Limb (tissue), 2 donors: ENCODE measurements around the gene TAS1R3.

Experiments
- DNase-seq, 2 donors: peaks; one replicate each; pipeline ENCODE4 v3.0.0-alpha.2; 2016; ENCODE audit errors: extremely low spot score in 2 of 2

The TAS1R3 gene

DNA sequence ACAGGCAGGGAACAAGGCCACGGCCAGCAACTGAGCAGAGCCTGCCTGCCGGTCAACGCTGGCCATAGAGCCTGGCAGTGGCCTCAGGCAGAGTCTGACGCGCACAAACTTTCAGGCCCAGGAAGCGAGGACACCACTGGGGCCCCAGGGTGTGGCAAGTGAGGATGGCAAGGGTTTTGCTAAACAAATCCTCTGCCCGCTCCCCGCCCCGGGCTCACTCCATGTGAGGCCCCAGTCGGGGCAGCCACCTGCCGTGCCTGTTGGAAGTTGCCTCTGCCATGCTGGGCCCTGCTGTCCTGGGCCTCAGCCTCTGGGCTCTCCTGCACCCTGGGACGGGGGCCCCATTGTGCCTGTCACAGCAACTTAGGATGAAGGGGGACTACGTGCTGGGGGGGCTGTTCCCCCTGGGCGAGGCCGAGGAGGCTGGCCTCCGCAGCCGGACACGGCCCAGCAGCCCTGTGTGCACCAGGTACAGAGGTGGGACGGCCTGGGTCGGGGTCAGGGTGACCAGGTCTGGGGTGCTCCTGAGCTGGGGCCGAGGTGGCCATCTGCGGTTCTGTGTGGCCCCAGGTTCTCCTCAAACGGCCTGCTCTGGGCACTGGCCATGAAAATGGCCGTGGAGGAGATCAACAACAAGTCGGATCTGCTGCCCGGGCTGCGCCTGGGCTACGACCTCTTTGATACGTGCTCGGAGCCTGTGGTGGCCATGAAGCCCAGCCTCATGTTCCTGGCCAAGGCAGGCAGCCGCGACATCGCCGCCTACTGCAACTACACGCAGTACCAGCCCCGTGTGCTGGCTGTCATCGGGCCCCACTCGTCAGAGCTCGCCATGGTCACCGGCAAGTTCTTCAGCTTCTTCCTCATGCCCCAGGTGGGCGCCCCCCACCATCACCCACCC, at the start of gene TAS1R3:
Gene TAS1R3 (plus strand): TSS at position 213 of the 898 bp plus-strand sequence. CDS start 66 bp downstream, at position 279.
- DNase-seq: no peak

DNA sequence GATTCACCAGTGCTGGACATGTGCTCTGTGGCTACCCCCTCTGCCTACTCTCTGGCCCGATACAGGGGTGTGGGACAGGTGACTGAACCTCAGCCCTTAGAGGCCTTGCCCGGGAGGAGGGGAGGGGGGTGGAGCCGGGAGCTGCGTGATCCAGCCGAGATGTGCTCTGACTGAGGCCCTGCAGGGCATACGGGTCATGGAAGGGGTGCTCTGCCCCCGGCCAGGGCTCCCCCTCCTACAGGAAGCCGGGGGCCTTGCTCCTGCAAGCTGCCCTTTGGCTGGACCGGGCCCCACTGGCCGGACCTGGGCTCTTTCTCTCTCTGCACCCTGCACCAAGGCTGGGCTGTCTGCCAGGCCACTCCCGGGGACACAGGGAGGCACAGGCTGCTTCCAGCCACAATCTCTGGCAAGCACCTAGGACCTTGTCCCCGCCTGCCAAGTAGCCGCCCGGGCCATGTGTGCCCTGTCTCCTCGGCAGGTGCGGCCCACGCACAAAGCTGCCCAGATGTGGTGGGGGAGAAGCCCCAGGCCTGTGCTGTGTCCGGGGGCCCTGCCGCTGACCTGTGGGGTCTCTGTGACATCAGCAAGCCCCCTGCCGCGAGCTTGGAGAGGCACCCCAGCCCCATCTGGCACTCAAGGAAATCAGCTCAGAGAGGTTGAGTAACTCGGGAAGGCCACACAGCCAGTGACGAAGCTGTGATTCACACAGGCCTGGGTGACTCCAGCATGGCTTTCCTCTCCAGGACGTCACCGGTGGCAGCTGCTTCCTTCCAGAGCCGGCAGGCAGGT, 49.4 kb upstream of the TAS1R3 start:
- DNase-seq: no peak

DNA sequence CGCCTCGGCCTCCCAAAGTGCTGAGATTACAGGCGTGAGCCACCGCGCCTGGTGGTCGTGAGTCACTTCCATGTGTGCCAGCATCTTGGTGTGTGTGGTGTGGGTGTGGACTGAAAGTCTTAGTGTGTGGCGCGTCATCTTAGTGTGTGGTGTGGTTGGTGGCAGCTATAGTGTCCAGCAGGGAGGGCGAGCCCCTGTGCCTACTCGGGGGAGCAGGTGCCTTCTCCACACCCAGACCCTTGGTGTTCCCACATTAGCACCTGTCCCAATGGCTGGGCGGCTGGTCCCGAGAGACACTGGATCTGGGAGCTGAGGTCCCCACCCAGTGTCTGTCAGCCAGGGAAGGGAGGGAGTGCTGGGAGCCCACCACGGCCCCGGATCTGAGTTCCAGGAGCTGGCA, 48.1 kb upstream of the TAS1R3 start:
- no peak for DNase-seq

DNA sequence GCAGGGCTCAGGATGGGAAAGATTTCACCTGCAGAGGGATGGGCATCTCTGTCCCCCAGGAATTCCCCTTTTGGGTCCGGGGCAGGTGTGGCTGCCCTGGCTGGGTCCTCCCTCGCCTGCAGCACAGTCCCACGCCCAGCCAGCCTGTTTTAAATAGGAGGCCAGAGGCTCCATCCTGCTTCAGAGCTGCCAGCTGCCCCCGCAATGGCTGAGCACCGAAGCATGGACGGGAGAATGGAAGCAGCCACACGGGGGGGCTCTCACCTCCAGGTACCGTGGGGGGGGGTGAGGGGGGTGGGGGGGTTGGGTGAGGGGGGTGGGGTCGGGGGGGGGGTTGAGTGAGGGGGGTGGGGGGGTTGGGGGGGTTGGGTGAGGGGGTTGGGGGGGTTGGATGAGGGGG, 47.3 kb upstream of the TAS1R3 start:
- no peak for DNase-seq

DNA sequence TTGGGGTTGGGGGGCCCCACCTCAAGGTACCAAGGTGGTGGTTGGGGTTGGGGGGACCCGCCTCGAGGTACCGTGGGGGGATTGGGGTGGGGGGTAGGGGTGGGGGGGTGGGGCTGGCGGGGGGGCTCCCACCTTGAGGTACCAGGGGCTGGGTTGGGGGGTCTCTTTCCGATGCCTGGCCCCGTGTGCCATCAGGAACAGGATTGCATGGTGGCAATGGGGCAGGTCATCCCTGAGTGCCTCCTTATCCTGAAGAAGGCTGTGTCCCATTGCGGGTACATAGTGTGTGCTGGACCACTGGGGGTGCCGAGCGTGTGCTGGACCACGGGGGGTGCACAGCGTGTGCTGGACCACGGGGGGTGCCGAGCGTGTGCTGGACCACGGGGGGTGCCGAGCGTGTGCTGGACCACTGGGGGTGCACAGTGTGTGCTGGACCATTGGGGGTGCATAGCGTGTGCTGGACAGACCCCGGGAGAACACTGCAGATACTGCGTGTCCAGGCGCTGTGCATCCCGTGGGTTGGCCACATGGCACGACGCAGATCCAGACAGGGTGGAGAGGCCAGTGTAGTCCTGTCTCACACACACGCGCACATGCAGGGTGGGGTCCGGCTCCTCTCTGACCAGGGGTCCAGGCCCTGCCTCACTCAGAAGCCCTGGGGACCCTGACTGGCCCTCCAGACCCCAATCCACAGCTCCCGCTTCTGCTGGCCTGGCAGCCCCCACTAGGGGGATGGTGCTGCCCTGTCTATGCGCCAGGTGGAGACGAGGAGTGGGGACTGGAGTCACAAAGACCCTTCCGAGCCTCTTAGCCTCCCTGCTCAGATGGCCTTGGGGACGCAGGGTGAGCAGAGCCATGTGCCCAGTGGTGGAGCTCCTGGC, 46.6 kb upstream of the TAS1R3 start:
- no peak for DNase-seq

DNA sequence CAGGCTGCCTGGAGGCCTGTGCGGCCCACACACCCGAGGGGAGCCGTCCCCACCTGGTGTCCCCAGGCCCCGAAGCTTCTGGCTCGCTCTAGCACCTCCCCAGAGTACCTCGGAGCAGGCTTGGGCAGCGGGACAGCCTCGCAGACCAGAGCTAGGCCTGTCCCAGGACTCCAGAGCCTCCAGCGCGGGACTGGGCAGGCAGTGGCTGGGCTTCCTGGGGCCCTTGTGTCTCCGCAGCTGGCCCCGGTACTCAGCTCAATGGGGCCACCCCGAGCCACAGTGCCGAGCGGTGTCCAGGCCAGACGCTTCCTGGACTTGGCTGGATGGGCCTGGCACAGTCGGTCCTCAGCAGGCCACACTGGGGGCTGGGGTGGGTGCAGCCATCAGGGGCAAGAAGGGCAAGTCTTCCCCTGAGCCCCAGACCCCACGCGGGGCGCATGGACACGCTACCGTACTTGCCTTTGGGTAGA, 45.9 kb upstream of the TAS1R3 start:
- DNase-seq: no peak

DNA sequence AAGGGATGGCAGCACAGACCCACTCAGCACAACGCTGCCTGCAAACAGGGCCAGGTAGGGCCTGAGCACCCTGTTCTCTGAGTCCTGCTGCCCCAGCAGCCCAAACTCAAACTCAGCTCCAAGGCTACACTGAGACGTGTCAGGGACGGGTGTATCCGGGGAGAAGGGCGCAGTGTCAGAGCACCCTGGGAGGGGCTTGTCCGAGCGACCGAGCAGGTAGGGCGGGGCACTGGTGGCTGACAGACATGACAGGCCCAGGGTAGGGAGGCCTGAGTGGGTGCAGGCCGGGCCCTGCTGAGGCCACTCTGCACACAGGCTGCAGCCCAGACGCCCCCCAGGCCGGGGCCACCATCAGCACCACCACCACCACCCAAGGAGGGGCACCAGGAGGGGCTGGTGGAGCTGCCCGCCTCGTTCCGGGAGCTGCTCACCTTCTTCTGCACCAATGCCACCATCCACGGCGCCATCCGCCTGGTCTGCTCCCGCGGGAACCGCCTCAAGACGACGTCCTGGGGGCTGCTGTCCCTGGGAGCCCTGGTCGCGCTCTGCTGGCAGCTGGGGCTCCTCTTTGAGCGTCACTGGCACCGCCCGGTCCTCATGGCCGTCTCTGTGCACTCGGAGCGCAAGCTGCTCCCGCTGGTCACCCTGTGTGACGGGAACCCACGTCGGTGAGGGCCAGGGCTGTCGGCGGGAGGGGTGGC, 45.3 kb upstream of the TAS1R3 start:
- DNase-seq: no peak

DNA sequence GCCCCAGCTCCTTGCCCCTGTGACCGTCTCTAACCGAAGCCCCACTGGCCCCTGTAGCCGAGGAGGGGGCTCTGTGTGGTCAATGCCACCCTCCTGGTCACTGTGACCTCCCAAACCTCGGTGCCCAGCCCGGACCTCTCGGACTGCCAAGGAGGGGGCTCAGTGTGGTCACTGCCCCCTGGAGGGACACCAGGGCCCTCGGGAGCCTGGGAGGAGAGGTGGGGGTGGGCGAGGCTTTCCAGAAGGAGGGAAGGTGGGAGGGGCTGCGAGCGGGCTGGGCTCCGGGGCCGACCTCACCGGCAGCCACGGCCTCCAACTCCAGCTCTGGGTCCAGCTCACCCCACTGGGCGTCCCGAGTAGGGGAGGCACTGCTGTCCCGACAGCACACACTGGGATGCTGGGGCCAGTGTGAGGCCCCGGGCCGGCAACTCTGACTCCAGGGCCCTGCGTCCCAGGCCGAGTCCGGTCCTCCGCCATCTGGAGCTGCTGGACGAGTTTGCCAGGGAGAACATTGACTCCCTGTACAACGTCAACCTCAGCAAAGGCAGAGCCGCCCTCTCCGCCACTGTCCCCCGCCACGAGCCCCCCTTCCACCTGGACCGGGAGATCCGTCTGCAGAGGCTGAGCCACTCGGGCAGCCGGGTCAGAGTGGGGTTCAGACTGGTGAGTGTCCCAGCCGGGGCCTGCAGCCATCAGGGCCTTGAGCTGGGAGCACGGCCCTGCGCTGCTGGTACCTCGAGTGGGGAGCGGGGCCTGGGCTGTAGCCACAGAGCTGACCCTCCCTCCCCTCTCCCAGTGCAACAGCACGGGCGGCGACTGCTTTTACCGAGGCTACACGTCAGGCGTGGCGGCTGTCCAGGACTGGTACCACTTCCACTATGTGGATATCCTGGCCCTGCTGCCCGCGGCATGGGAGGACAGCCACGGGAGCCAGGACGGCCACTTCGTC, 44.5 kb upstream of the TAS1R3 start:
- DNase-seq: no peak

DNA sequence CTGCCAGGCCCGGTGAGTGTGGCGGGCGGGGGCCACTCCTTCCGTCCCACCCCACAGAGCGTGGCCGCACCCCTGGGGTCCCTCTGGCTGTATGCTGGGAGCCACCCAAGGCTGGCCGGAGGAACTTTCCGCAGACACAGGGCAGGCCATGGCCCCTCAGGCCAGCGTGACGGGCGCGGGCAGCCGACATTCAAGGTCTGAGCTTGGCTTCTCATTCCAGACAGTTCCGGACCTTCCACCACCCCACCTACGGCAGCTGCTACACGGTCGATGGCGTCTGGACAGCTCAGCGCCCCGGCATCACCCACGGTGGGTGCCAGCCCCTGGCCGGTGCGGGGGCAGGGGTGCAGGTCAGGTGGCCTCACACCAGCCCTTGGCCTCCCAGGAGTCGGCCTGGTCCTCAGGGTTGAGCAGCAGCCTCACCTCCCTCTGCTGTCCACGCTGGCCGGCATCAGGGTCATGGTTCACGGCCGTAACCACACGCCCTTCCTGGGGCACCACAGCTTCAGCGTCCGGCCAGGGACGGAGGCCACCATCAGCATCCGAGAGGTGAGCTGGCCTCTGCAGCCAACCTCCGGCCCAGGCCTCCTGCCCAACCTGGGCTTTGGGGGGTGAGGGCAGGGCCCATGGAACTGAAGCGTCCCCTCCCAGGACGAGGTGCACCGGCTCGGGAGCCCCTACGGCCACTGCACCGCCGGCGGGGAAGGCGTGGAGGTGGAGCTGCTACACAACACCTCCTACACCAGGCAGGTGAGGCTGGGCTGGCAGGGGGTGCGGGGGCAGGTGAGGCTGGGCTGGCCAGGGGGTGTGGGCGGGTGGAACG, 43.6 kb upstream of the TAS1R3 start:
- DNase-seq: no peak

DNA sequence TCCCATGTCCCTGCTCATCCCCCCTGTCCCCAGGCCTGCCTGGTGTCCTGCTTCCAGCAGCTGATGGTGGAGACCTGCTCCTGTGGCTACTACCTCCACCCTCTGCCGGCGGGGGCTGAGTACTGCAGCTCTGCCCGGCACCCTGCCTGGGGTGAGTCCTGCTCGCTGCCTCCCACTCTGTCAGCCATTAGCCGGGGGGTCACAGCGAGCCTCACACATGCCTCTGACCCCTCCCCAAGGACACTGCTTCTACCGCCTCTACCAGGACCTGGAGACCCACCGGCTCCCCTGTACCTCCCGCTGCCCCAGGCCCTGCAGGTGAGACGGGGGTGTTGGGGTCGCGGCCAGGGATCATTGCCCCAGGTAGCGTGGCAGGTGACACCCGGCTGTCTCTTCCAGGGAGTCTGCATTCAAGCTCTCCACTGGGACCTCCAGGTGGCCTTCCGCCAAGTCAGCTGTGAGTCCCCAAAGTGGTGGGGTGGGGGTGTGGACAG, 40.8 kb upstream of the TAS1R3 start:
- peak in 1 of 2 donors; percentile 73 for DNase-seq

DNA sequence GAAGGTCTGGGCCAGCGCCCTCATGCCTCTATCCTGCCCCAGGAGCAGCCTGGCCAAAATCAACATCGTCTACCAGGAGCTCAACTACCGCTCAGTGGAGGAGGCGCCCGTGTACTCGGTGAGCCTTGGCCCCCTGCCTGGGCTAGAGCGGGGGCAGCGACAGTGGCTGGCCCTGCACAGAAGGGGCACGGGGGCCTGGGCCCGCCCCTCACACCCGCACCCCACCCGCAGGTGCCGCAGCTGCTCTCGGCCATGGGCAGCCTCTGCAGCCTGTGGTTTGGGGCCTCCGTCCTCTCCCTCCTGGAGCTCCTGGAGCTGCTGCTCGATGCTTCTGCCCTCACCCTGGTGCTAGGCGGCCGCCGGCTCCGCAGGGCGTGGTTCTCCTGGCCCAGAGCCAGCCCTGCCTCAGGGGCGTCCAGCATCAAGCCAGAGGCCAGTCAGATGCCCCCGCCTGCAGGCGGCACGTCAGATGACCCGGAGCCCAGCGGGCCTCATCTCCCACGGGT, 40.0 kb upstream of the TAS1R3 start:
- no peak for DNase-seq

DNA sequence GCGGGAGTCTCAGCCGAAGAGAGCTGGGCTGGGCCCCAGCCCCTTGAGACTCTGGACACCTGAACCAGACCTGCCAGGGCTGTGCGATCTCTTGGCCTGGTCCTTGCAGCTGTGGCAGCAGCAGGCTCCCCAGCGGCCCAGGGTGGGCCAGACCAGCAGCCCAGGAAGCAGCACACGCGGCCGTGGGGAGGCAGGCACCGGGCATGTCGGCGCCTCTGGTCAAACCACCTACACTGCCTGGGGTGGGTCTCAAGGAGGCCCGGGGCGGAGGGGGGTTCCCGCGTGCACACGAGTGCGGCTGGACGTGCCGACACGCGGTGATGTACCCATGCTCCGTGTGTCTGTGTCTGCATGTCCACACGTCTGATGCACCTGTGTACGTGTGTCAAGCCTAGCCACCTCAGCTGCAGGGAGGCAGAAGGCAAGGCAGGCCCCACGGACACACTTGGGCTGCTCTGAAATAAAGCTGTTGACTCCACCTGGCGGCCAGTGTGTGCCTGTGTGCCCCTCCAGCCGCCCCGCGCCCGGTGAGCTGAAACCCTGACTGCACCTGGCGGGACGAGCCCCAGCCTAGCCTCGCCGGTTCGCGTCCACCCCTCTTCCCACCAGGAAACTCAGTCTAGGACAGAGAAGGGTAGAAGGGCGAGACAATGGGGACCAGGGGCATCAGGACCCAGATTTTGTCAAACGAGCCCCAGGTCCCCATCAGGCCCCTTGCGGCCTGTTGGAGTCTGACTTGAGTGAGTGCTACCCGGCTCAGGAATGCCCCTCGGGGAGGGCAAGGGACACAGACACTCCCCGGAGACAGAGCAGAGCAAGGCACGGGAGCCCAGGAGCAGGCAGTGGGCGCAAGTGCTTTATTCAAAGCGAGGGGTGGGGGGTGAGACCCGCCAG, 39.3 kb upstream of the TAS1R3 start:
- peak; percentile 50 to 82 for DNase-seq

DNA sequence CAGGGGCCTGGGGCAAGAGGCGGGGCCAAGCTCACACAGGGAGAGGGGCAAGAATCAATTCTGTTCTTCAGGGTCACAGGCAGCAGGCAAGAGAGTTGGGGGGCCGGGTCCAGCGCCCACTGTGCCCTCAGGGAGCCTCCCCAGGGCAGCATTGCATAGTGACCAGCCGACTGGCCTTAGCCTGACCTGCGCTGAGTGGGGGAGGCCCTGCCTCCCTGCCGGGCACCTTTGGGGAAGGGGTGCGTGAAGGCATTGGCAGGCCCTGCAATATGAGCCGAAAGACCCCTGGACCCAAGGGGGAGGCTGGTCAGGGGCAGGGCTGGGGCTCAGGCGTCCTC, 38.7 kb upstream of the TAS1R3 start:
- DNase-seq: no peak

DNA sequence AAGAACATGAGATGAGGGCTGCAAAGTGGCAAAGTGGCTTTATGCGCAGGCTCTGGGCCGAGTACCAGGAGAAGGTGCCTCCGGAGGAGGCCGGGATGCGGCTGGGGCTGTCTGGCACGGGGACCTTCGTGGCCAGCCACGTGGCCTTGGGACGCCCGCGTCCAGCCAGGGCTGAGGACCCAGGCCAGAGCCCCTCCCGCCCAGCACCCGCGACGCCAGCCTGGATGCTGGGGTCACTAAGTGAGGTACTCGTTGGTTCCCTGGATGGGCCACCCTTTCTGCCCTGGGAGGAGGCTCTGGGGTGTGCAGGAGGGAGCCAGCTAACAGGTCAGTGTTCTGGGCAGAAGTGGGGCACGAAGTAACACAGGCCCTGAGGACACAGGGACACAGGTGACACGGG, 38.2 kb upstream of the TAS1R3 start:
- DNase-seq: no peak

DNA sequence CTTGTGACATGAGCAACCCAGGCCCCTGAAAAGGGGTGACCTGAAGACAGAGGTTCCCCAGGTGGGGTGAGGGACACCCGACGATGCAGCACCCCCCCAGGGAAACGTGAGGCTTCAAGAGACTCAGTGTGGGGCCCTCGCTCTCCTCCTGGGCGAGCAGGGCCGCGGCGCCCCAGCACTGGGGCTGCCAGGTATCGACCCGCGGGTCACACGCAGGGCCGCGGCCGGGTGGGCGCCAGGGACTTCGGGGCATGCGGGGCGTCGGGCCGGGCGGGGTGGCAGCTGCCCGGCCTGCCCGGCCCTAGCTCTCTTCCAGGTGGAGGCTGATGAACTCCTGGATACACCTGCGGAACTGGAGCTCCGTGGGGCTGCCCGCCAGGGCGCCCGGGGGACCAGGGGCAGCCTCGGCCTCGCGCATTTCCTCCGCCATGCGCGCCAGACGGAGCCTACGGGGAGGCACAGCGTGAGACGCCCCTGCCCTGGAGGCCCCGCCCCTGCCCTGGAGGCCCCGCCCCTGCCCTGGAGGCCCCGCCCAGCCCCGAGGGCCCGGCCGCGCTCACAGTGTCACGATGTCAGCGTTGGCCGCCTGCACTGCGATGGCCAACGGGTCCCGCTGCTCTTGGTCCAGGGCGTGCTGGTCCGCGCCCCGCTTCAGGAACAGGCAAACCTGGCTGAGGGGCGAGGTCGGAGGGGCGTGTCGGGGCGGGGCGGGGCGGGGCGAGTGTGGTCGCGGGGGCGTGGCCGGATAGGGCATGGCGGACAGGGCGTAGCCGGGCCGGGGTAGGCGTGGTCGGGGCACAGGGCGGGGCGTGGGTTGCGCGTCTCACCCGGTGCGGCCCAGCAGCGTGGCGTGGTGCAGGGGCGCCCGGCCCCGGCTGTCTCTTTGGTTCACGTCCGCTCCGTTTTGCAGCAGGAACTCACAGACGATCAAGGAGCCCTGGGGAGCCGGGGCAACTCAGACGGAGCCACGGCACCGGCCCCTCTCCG, 37.5 kb upstream of the TAS1R3 start:
- DNase-seq: no peak

DNA sequence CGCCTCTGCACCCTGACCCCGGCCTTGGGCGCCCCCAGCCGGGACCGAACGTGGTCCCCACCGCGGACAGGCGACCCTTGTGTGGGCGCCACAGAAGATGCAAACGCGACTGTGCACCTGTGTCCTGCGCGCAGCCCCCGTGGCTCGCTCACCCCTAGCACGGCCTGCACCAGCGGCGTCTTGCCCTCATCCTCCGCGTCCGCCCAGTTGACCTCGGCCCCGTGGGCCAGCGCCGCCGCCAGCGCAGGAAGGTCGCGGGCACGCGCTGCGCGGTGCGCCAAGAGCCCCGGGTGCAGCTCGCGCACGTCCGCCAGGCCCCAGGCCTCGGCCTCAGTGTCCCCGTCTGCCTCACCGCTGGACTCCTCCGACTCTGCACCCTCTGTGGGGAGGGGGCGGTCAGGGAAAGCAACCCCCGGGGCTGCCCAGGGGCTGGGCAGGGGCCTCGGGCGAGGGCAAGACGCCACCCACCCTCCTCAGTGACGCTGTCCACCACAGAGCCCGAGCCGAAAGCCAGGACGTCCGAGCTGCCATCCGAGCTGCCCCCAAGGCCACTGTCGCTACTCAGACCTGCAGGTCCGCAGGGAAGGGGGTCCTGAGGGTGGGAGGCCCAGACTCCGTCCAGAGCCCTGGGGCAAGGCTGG, 36.7 kb upstream of the TAS1R3 start:
- DNase-seq: no peak
